ENCODE data around the gene TCHP.
"Not testable (repeated sequence)": the region's sequence is repeated elsewhere in the genome, so short reads cannot be mapped to it uniquely, and the experiment has no call there.

Gene TCHP

GRCh38 chr12:109899783-109900751 is at the start of gene TCHP:
TCHP (plus strand) TSS chr12:109900274; CDS start chr12:109903027, 2,753 bp downstream.
- DNase-seq (ENCODE audit: low read depth, low spot score) = peak; percentile 23

GRCh38 chr12:109850518-109850917 is 49.6 kb upstream of the TCHP start:
- DNase-seq (ENCODE audit: low read depth, low spot score) = not testable (repeated sequence)

- no peak for DNase-seq (ENCODE audit: low read depth, low spot score)
Observed at GRCh38 chr12:109855377-109855776, 44.7 kb upstream of the TCHP start.

GRCh38 chr12:109857715-109858114 is 42.4 kb upstream of the TCHP start:
- no peak for DNase-seq (ENCODE audit: low read depth, low spot score)

- no peak for DNase-seq (ENCODE audit: low read depth, low spot score)
Observed at GRCh38 chr12:109858764-109859163, 41.3 kb upstream of the TCHP start.

GRCh38 chr12:109860977-109861376 is 39.1 kb upstream of the TCHP start:
- DNase-seq (ENCODE audit: low read depth, low spot score) = no peak

GRCh38 chr12:109861689-109862314 is 38.3 kb upstream of the TCHP start:
- DNase-seq (ENCODE audit: low read depth, low spot score) = no peak

GRCh38 chr12:109862491-109862890 is 37.6 kb upstream of the TCHP start:
- not testable (repeated sequence) for DNase-seq (ENCODE audit: low read depth, low spot score)

GRCh38 chr12:109863847-109864712 is 36.0 kb upstream of the TCHP start:
- DNase-seq (ENCODE audit: low read depth, low spot score) = no peak

GRCh38 chr12:109864916-109865315 is 35.2 kb upstream of the TCHP start:
- no peak for DNase-seq (ENCODE audit: low read depth, low spot score)

- no peak for DNase-seq (ENCODE audit: low read depth, low spot score)
Observed at GRCh38 chr12:109868182-109869051, 31.7 kb upstream of the TCHP start.

- no peak for DNase-seq (ENCODE audit: low read depth, low spot score)
Observed at GRCh38 chr12:109870648-109871047, 29.4 kb upstream of the TCHP start.

- DNase-seq (ENCODE audit: low read depth, low spot score) = no peak
Observed at GRCh38 chr12:109871668-109872314, 28.3 kb upstream of the TCHP start.

- no peak for DNase-seq (ENCODE audit: low read depth, low spot score)
Observed at GRCh38 chr12:109873653-109874052, 26.4 kb upstream of the TCHP start.

GRCh38 chr12:109875572-109876131 is 24.4 kb upstream of the TCHP start:
- DNase-seq (ENCODE audit: low read depth, low spot score) = no peak

- DNase-seq (ENCODE audit: low read depth, low spot score) = no peak
Observed at GRCh38 chr12:109876406-109876805, 23.7 kb upstream of the TCHP start.

GRCh38 chr12:109877504-109878246 is 22.4 kb upstream of the TCHP start:
- no peak for DNase-seq (ENCODE audit: low read depth, low spot score)

GRCh38 chr12:109878247-109878625 is 21.8 kb upstream of the TCHP start:
- no peak for DNase-seq (ENCODE audit: low read depth, low spot score)

GRCh38 chr12:109878749-109879148 is 21.3 kb upstream of the TCHP start:
- no peak for DNase-seq (ENCODE audit: low read depth, low spot score)

Measured in activated naive CD8-positive, alpha-beta T cell treated with anti-CD3 and anti-CD28 coated beads, Interleukin-2, amount 50 U/mL, for 16 hours (primary cell).